NCI-H345 treated with DMSO at 0.1 percent for 48 hours (cell line): ENCODE measurements around the gene HERC3.
A peak's percentile ranks its signal among the peaks of the same experiment; 100 is the strongest.

ENCODE experiments used
- DNase-seq: peaks from one replicate; lab custom pipeline; 2025; ENCODE audit not compliant: unreplicated experiment; lab: John Stamatoyannopoulos, UW

The HERC3 gene

DNA sequence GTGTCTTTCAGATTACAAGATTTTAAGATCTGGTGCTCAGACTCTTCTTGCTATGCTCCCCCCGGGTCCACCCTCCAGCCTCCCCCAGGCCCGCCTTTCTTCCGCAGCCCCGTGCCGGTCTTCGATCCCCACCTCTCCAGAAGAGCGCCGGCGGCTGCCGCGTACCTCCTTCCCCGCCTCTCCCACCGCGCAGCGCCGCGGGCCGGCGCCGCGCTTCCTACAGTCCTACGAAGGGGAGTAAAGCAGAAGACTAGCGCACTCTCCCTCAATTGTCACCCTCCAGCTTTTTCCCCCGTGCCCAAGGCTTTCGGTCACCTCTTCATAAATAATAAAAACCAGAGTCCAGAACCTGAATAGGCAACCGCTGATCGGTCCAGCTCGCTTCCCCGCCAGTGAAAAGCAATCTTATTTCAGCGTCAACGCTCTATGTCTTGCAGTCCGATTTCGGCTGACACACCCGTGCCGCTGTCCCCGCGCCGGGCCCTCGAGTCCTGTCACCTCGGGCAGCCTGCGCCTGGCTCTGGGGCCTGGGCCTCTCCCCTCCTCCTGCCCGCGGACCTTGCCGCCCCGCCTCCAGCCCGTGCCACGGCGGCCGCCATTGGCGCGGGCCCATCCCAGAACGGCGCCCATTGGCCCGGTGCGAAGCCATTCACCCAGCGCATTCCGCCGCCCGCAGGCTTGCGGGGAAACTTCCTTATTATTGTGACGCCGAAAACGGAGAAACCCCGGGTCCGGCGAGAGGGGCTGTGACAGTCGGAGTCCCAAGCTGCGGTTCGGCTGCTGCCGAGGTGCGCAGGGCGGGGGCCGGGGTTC, at the start of gene HERC3:
TSS of gene HERC3 (plus strand) at position 694 of the 813 bp plus-strand sequence. CDS start 13,344 bp downstream, outside the sequence.
- DNase-seq, result peak; percentile 67

GRCh38 chr4:88549815-88550214, 42.5 kb upstream of the HERC3 start:
- no peak for DNase-seq

DNA sequence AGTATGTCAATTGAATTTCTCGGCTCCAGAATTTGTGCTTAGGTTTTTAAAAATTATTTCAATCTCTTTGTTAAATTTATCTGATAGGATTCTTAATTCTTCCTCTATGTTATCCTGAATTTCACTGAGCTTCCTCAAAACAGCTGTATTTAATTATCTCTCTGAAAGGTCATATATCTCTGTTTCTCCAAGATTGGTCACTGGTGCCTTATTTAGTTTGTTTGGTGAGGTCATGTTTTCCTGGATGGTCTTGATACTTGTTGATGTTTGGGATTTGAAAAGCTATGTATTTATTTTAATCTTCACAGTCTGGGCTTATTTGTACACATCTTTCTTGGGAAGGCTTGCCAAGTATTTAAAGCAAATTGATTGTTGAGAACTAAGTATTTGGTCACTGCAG, 24.7 kb upstream of the HERC3 start:
- DNase-seq, result no peak

DNA sequence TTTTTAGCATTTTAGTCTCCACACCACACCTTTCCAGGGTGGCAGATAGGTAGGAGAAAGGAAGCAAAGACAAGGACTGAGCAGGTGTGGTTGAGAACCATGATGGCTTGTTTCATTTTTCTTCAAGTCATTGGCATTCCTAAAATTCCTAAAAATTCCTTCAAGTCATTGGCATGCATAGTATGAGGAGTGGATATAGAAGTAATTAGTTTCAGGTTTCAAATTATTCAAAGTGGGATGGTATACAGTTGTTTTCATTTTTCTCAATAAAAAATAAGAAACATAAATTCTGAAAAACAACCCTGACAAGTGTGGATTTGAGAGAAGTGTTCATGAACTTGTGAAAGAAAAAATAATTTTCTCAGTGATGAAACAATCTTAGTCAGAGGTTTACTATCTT, 22.3 kb upstream of the HERC3 start:
- no peak for DNase-seq

DNA sequence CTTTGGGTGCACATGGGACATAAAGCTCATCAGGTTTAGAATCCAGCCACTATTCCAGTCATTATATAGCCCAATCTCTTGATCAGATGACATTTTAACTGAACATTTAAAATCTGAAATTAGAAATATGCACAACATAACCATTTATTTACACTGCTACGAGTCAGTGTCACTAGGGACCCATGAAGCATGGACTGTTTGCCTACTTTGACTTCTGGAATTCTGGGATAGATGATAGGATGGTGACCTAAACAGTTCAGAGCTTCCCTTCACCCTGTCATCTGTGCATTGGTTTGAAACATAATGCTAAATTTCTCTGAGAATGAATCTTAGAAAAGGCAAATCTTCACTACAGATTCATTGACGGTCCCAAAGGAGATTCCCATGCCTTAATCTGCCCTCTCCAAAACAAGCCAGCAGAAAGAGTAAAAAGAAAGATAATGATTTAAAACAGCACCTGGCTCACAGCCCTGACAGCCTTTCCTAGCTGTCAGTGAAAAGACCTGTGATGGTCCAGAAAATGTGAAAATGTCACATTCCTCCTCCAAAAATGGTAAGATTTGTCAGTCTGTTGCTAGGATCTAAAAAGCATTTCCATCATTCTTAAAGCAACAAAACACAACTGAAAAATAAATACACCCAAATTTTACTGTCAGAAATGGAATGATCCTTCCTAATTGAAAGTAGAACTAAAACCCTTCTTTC, 18.9 kb upstream of the HERC3 start:
- no peak for DNase-seq

GRCh38 chr4:88573995-88574394, 18.3 kb upstream of the HERC3 start:
- DNase-seq, result no peak

DNA sequence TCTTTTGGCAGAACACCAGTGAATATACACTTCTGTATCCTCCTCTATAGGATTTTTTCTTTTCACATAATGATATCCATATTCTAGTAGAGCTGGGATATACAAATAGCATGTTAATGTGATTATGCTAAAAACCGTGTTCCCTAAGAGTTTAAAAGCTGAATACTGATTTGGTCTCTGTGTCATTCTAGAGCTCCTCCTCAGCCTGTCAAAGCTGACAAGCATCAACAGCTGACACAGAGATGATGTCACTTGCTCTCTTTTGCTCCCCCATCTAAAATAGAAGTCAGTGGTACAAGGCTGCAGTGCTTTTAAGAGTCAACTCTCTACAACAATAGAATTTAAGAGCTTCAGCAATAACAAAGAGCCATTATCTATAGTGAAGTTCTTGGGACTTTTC, 17.1 kb upstream of the HERC3 start:
- no peak for DNase-seq

- DNase-seq, result no peak
These were observed 9.8 kb upstream of the HERC3 start for GRCh38 chr4:88582493-88582892.

DNA sequence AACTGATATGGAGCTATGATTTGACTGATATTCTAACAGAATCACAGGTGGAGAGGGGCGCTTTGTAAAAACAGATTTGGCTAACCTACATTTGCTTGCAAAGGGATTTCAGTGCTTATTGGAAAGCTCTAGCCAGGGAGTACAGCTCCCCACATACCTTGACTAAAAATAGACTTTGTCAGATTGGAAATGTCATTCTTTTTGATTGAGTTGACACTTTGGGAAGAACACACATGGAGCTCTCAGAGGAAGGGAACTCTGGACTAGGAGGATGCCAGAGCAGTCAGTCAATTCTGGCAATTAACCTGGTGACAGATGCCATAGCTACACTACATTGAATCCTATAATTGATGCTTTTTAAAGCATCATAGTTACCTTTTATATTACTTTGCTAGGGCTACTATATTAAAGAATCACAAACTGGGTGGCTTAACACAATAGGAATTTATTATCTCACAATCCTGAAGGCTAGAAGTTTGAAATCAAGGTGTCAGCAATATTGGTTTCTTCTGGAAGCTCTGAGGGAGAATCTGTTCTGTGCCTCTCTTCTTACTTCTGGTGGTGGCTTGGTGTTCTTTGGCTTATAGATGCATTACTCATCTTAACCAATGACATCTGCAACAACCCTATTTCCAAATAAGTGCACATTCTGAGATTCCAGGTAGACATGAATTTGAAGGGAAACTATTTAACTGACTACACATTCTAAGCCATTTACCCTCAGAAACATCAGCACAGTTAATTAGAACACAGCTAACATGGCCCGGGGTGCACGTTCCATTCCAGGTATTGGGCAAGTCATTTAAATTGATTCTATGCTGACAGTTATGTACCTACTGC, 8.4 kb upstream of the HERC3 start:
- no peak for DNase-seq

- DNase-seq, result no peak
These were observed 7.8 kb upstream of the HERC3 start for GRCh38 chr4:88584471-88584900.

DNA sequence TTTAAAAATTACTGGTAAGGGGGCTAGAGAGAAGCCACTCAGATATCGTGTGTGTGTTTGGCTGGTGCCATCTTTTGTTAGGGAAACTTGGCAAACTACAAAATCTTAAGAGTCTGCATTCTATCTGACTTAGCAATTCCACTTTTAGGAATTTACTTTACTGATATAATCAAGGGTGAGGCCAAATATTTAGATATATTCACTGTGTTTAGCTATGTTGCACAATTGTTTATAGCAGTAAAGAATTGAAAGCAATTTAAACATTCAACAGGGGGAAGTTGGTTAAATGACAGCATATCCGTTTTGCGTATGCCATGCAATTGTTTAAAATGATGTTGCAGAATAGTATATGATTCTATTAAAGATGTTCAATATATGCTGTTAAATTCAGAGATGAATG, 6.4 kb upstream of the HERC3 start:
- DNase-seq, result no peak

DNA sequence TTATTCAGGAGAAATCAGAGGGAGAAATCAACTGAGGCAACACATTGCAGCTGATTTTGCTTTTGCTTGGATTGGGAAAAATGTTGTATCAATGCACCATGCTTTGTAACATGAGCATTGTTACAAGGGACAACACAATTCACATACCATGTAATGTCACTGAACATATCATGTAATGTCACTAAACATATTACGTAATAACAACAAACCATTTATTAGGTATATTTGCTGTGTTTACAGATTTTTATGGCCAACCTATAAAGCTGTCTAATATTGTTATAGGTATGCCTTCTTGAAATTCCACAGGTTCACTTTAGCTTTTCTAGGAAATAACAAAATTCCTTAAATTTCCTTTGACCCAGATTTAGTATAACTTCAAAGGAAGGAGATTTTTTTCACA, 5.0 kb upstream of the HERC3 start:
- DNase-seq, result no peak

GRCh38 chr4:88592600-88593448, 544 bp downstream of the HERC3 start:
- peak; percentile 35 for DNase-seq

- DNase-seq, result no peak
These were observed 5.8 kb downstream of the HERC3 start for GRCh38 chr4:88597970-88598660.

DNA sequence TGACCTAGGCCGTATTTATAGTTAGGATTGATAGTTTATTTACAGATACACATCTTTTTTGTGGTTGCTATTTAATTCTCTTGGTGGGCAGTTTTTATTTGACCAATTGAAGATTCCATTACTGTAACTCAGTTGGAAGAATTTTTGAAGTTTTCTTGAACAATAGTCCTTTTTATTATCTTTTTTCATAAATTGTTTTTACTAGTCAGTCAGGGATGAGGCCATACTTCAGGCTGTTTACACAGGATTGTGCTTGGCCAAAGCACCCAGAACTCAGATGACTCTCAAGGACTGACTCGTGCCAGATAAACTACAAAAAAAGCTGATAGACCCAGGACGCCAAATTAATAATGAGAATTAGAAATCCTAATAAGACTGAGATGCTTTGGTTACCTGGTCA, 7.0 kb downstream of the HERC3 start:
- DNase-seq, result no peak

GRCh38 chr4:88599714-88600113, 7.4 kb downstream of the HERC3 start:
- DNase-seq, result no peak

GRCh38 chr4:88600176-88600838, 8.0 kb downstream of the HERC3 start:
- no peak for DNase-seq

DNA sequence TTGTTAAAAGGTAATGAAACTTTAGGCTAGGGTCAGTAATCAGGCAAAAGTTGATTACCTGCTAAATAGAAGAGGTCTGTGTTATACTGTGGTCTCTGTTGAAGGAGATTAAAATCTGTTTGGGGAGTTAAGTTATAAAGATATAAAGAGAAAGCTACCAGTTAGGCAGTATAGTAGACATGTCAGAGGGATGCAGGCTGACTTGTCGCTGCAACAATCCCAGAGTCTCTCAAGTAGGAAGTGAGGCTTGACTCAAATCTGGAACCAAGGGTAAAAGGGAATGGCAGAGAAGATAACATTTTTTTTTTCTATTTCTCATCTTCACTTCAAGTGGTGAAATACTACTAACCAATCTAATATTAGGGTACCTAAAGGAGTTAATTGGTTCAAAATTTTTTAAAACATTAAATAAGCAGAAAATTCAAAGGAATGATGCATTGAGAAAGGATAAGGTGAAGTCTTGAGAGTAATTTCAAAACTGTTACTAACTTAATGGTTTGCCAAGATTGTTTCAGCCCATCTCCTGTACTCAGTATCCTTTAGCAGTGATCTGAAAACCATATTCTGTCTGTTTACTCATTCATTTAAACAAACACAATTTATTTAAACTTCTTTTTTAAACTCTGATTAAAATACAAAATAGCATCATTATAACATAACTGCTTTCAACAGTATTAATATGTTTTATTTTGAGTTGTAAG, 12.8 kb downstream of the HERC3 start:
- no peak for DNase-seq

DNA sequence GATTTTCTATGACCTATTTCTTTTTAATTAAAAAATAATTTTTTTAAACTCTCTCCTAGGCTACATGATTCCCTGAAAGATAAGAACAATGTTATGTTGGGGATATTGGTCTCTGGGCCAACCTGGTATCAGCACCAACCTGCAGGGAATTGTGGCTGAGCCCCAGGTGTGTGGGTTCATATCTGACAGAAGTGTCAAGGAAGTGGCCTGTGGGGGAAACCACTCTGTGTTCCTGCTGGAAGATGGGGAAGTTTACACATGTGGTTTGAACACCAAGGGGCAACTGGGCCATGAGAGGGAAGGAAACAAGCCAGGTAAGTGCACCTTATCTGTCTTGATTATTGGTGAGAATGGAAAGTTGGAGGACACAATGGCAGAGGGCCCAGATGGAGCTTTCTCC, 13.5 kb downstream of the HERC3 start:
- no peak for DNase-seq
